ENCODE data around the gene TMC2.

TMC2 gene

DNA sequence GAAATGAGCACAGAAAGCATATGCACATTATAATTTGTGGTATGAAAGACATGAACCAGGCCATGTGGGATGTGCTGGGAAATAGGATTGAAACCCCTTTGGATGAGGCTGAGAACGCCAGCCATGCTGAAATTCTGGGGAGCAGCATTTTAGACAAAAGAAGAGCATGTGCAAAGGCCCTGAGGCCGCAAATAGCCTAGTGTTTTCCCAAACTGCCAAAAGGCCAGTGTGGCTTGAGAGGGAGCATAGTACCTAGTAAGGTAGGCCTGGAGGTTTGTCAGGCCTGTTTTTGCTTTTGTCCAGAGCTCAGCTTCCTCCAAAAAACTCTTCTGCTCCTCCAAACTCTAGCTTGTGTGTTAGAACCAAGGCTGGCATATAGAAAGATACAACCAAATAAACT is 58.7 kb downstream of the TMC2 start:
- no peak for DNase-seq

DNA sequence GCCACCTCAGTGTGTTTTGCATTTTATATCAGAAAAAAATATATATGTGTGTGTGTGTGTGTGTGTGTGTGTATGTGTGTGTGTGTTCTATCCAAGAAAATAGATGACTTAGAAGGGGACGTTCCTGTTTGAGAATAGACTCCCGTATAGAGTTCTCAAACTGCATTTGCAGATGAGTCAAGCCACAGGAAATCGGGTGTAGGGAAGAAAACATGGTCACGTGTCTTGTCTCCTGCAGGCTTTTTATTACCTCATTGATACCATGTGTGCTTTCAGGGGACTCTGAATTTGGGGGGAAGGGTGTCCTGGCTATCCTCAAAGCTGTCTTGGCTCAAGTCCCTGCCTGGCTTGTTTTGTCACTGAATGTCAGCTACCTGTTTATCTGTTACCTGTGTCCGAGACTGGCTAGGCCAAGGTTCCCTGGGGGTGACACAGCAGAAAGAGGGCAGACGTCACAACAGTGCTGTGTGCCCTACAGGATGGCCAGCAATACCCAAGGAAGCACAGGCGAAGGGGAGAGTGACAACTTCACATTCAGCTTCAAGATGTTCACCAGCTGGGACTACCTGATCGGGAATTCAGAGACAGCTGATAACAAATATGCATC is 60.4 kb downstream of the TMC2 start:
- no peak for DNase-seq

- no peak for DNase-seq
Observed at GRCh38 chr20:2599288-2600006, 63.1 kb downstream of the TMC2 start.

DNA sequence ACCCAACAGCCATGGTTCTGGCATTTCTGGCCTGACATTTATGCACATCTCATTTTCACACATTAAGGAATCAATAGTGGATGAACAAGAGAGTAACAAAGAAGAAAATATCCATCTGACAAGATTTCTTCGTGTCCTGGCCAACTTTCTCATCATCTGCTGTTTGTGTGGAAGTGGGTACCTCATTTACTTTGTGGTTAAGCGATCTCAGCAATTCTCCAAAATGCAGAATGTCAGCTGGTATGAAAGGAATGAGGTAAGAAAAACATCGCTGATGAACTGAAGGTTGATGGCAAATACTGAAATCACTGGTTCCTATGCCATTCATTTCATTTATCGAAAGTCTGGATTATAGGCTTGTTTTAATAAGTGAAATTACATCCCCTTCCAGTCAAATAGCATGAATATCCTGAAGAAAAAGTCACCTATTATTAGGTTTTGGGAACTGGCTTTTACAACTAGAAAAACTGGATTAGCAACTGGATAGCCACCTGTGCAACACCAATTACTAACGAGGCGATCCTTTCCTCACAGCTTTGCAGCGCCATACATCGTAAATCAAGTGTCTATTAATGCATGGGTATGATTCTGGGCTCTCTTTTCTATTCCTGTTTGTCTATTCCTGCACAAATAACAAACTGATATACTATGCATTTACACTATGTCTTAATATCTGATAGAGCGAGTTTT is 65.8 kb downstream of the TMC2 start:
- no peak for DNase-seq

GRCh38 chr20:2602746-2603145 is 66.4 kb downstream of the TMC2 start:
- no peak for DNase-seq

GRCh38 chr20:2603816-2604505 is 67.6 kb downstream of the TMC2 start:
- DNase-seq, result no peak

- no peak for DNase-seq
Observed at GRCh38 chr20:2604506-2604835, 68.1 kb downstream of the TMC2 start.

GRCh38 chr20:2606507-2607006 is 70.2 kb downstream of the TMC2 start:
- no peak for DNase-seq

- DNase-seq, result no peak
Observed at GRCh38 chr20:2610326-2610725, 74.0 kb downstream of the TMC2 start.

- DNase-seq, result no peak
Observed at GRCh38 chr20:2610941-2611720, 74.8 kb downstream of the TMC2 start.

- no peak for DNase-seq
Observed at GRCh38 chr20:2612073-2612472, 75.7 kb downstream of the TMC2 start.

DNA sequence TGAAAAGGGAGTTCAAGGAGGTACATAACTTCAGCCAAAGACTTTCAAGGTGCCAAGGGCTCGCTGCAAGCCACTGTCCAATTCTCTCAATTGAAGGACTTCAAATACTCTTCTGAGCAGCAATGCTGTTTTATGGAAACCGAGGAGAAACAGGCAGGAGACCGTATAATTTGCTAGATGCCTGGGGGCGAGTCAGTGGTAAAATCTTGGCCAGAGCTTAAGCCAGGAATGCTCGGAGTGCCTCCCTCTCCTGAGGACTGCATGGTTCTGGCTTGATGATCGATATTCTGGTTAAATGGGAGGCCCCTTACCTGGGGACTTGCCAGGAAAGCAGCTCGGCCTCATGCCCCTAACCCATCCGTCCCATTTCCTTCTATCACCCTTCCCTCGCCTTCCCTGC is 80.3 kb downstream of the TMC2 start:
- no peak for DNase-seq

DNA sequence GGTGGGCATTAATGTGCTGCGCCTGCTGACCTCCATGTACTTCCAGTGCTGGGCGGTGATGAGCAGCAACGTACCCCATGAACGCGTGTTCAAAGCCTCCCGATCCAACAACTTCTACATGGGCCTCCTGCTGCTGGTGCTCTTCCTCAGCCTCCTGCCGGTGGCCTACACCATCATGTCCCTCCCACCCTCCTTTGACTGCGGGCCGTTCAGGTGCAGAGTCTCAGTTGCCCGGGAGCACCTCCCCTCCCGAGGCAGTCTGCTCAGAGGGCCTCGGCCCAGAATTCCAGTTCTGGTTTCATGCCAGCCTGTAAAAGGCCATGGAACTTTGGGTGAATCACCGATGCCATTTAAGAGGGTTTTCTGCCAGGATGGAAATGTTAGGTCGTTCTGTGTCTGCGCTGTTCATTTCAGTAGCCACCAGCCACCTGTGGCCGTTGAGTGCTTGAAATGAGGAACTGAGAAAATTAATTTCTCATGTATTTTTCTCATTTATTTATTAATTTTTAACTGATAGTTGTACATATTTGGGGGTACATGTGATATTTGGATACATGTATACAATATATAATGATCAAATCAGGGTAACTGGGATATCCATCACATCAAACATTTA is 80.8 kb downstream of the TMC2 start:
- no peak for DNase-seq

- no peak for DNase-seq
Observed at GRCh38 chr20:2618815-2619214, 82.4 kb downstream of the TMC2 start.

GRCh38 chr20:2619337-2619736 is 83.0 kb downstream of the TMC2 start:
- DNase-seq, result no peak

GRCh38 chr20:2619961-2620595 is 83.7 kb downstream of the TMC2 start:
- no peak for DNase-seq

- DNase-seq, result no peak
Observed at GRCh38 chr20:2624190-2624589, 87.8 kb downstream of the TMC2 start.

DNA sequence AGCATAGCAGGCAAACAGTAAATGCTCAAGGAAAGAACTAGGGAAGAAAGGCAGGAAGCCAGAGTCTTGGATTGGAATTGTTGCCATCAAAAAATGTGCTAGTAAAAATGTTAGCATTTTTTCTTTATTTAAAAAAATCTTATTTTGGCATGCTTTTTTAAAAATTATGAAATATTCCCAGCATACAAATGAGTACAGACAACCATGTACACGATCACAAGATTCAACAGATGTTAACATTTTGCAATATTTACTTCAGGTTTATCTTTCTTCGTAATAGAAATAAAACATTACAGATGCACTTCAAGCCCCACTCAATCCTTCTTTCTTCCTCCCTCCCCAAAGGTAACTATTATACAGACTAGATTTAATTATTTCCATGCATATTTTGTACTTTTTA is 88.7 kb downstream of the TMC2 start:
- no peak for DNase-seq

- no peak for DNase-seq
Observed at GRCh38 chr20:2626853-2627541, 90.6 kb downstream of the TMC2 start.

DNA sequence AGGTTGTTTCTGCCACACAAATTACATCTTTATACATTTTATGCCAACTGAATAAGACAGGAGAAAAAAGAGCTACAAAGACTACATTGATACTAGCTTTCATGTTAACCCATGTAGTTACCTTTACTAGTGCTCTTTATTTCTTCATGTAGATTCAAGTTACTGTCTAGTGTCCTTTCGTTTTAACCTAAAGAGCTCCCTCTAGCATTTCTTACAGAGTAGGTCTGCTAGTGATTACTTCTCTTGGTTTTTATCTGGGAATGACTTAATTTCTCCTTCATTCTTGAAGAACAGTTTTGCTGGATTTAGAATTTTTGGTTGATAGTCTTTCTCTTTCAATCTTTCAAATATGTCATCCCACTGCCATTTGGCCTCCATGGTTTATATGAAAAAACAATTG is 94.9 kb downstream of the TMC2 start:
- no peak for DNase-seq

DNA sequence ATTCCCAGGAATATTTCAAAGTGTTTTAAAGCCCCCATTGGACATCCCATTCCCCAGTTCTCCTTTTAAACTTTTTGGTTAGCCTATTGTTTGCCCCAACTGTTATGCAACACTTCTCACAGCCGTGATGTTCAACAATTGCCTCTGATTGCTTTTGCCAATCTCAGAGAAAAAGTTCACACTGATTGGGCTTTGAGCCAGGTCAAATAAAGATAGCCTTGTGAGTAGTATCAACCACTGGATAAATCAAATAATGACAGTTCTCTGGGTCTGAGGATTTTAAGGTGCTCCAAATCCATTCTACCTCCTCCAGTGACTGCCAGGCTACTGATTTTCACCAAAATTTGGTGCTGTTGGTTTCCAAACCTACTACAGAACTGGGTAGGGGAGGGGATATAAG is 97.0 kb downstream of the TMC2 start:
- DNase-seq, result no peak
